ENCODE measurements around the gene ZNF423.

The ZNF423 gene

DNA sequence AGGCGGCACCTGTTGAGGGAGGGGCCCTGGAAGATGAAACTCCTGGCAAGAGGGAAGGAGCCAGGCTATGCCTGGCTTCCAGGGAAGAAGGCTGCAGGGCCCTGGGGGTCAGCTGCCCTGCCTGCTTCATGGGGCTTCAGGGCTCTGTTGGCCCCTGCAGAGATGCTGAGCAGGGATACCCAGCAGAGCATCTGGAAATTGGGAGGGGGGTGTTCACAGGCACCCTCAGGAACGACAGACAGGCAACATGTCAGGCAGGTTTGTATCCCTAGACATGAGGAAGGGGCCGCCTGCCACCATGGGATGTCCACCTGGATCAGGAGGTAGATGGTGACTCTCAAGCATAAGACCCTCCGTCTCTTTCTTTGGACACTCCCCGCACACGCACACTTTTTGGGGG lies 13.8 kb upstream of the ZNF423 start:
- no peak for DNase-seq (ENCODE audit: low read depth in 3 of 3)

DNA sequence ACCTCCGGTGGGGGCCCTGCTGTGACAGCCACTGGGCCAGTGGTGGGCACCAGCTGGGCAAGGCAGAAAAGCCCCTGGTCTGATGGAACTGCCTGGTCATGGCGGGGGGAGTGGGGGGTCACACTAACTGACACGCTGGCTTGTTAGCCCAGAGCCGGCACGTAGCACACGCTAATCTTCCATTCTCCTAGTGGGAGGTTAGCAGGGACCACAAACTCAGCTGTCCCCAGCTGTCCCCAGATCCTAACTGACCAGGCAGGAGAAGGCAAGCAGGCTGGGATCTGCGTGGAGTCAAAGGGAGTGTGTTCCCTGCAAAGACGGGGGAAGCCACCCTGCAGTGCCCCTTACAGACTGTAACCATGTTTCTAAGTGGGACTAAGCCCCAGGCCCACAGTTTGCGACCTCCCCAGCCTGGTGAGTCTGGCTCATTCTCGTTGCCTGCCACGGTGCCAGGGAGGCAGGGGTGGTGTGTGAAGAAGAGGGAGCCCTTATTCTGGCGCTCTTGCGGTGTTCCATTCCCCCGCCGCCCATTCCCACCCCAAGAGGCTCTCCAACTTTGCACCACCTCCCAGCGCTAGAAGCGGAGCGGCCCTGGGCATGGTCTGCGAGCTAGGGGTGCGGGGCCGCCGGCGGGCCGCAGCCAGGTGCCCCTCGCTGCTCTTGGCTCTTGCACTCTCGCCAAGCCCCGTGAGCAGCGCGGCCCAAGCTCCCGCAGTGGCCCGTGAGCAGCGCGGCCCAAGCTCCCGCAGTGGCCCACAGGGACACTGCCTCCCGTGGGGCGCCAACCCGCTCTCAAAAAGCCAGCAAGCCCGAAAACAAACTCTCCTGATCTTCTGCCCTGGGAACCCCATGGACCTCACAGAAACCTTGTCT lies 12.1 kb upstream of the ZNF423 start:
- DNase-seq (ENCODE audit: low read depth in 3 of 3) = no peak

DNA sequence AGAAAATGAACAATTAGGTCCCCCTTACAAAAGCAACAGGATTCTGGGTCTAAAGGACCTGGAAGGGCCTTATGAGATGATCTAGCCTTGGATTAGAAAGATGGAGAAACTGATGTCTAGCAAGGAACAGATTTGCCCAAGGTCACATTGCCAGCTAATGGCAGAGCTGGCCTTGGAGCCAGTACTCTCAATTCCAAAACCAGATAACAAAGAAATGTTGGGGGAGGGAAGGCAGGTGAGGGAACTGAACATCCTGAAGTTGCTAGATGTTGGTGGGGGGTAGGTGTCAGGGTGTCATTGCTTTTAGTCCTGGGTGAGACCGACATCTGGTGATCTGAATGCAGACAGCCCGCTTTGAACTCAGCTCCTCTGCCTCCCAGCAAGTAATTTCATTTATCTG lies 11.3 kb upstream of the ZNF423 start:
- DNase-seq (ENCODE audit: low read depth in 3 of 3) = no peak

DNA sequence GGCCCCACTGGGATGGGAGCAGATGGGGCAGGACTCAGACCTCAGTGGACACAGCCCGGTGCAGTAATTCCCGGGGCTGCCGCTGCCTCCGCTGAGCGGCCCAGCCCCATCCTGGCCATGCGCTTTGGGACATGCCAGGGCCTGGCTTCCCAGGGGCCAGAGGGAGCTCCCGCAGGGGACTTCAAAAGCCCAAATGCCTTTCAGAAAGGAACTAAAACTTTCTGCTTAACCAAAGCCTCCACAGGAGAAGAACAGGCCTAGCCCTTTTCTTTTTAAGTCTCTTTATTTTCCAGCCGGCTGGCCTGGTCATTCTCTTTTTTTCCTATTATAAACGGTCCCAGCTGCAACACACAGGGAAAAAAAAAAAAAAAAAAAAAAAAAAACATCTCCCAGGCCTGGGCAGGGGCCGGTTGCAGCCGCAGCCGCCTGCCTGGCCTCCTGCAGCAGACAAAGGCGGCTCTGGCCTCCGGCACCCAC lies 10.7 kb upstream of the ZNF423 start:
- DNase-seq (ENCODE audit: low read depth in 3 of 3) = no peak

DNA sequence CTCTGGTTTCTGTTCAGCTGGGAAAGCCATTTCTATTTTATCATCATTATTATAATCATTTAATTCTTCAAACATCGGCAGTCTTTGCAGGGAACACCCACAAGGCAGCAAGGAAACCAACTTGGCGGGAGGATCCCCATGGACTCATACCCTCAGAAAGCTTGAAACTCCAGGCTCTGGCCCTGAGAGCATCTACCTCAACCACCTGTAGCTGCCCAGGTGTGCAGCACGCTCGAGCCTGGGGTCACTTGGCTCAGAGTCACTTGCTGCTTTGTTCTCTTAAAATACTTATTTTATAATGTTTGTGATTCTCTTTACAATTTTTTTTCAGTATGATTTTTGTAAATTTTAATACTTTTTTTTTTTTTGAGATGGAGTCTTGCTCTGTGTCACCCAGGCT lies 6.8 kb upstream of the ZNF423 start:
- DNase-seq (ENCODE audit: low read depth in 3 of 3) = no peak

DNA sequence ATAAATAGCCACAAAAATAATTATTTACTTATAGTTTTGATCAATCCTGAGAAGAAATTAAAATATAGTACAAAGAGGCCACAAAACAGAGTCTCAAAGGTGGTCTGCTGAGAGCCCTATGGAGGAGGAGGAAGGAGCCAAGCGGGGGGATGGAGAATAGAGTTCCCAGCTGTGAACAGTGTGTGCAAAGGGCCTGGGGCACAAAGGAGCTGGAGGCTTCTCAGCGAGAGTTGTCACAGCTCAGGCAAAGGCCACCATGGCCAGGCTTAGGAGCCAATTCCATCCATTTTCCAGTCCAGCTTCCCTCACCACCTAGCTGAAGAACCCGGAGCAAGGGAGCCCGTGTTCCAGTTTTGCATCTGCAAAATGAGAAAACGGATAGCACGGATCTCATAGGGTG lies 5.4 kb upstream of the ZNF423 start:
- DNase-seq (ENCODE audit: low read depth in 3 of 3) = no peak

DNA sequence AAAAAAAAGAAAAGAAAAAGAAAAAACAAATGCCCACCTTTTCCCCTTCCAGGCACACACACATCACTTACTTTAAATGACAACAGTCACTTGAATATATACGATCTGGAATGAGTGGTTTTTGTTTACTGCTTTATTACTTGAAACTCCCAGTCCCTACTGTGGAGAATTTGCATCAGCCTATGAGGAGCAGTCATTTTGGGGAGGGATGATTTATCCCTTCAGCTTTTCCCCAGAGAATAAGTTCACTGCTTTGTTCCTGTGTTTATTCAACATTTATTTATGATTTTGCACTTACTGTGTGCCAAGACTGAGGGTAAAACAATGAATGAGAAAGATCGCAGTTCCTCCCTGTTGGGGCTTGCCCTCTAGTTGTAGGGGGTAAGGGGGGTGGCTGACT lies 4.7 kb upstream of the ZNF423 start:
- DNase-seq (ENCODE audit: low read depth in 3 of 3) = no peak

DNA sequence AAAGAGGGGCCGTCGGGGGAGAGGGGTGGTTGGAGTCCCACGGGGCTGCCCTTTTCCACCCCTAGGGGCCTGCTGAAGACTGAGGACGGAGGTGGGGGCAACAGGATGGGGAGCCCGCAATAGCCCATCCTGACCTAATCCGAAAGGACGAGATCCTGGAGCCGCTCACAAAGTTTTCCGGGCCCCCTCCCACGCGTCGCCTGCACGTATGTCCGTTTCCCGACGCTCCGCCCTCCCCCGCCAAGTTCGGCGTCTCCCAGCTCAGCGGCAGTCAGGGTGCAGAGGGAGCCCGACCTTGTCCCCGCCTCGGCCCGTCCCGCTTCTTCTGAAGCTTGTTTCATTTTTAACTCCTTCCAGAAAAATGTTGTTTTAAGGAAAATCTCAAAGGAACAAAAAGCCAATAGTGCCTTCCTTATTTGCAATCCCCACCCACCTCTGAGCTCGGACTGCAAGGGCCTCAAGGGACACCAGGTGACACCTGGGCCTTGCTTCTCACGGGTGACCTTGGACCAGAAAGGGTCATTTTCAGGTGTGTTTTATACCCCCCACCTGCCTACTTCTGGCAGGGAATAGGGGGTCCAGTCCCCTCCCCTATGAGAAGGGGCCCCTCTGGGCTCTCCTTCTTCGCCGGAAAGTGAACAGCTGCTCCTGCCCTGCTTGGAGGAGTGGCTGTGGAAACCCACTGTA lies 3.4 kb upstream of the ZNF423 start:
- no peak for DNase-seq (ENCODE audit: low read depth in 3 of 3)

DNA sequence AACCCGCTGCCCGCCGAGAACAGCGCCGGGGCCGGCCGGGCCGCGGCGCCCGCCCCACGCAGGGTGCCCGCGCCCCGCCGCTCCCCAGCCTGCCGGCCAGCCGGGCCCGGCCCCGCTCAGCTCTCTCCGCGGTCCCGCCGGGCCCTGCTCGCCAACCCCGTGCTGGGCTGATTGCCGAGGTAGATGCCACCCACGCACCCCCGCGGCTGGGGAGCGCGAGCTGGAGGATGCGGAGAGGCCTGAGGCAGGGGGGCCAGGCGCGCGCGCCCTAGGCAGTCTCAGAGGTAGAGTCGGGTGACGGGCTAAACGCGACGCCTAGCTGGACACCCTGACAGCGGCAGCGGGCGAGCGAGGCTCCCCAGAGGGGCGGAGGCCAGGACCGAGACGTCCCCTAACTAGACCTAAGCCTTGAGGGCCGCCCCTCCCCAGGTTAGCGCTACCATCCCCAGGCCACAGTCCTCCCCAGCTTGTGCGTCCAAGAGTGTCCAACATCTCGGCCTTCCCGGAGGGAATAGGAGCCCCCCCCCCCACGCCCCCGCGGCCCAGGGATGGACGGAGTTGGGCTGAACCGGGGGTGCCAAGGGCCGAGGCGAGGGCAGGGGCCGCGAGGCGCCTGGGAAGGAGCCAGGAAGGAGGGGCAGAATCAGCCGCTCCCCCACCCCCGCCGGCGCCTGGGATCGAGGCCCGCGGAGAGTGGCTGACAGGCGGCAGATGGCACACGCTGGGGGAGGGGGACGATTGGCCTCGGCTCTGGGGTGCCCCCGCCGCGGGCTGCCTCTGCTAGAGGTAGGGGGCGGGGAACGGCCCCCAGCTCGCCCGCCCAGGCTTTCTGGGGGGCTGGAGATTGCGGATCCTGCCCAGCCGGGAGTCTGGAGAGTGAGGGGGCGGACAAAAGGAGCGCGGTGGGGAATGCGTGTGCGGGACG lies 2.5 kb upstream of the ZNF423 start:
- peak in 2 of 3 experiments; percentile 15 to 40 for DNase-seq (ENCODE audit: low read depth in 3 of 3)

DNA sequence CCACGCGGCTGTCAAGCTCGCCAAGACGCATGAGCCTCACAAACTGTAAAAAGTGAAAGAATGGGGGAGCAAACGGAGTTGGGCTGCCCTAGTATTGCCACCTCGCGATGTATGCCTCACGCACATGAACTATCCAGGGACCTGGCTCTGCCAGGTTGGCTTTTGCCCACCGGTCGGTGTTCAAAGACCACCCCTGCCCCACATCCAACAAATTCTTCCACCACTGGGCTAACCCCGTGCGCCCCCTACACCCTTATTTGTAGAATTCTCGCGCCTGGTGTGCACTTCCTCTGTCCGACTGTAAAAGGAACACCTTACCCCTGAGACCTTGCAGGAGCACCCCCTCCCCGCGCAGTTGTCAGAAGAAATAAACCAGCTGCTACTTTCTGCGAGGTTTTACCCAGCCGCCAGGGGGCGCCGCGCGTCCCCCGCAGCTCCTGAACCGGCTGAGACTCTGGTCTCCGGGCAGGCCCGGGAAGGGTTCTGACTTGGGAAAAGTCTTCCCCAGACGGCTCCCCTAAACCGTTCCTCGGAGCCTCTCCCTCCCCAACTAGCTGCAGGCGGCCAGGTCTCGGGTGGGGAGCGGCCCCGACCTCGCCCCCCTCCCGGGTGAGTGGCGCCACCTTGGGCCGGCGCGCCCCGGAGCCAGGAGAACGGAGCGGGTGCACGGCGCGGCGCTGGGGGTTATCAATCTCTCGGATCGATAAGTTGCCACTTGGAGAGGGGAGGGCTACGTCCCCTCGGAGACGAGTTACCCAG lies 1.7 kb upstream of the ZNF423 start:
- peak in 1 of 3 experiments; percentile 40 for DNase-seq (ENCODE audit: low read depth in 3 of 3)

DNA sequence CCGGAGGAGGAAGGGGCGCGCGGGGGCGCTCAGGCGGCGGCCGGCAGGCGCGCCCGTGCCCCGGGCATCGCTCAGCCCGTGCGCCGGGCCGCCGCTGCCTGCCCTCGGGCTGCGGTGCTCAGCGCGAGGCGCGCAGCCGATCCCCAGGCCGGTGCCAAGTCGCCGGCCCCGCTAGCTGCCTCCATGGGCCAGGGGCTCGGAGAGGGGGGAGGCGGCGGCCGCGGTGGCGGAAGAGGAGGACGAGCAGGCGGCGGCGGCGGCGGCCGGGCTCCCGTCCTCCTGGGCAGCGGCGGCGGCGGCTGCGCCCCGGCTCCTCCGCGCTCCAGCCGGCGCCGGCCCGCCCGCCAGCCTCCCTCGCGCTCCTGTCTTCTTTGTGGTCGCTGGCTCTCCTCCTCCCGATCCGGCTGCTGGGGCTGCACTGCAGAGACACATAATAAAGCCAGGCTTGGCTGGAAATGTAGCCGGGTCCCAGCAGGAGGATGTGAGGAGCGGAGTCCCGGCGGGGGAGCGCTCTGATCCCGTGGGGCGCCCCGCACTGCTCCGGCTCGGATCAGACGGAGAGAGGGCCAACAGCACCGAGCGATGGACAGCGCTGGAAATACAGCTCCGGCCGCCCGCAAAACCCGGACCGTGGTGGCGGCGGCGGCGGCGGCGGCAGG lies 889 bp upstream of the ZNF423 start:
- peak in 1 of 3 experiments; percentile 24 for DNase-seq (ENCODE audit: low read depth in 3 of 3)

DNA sequence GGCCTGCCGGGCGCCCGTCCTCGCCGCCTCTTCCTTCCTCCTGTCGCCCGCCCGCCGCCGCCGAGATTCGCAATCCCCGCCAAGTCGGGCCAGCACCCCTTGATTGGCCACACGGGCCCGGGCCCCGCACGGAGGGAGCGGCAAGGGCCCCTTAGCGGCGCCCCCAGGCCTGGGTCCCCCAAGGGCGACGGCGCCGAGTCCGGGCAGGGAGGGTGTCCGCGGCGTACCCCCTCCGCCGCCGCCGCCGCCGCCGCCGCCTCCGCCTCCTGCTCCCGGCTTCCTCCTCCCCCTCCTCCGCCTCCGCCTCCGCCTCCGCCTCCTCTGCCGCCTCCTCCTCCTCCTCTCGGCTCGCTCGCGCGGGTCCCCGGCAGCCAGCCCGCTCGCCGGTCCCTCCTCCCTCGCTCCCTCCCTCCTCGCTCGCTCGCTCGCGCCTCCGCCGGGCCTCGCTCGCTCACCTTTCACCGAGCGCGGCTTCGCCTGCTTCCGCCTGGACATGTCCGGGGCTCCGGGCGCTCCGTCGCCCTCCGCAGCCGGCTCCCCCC lies 561 bp downstream of the ZNF423 start:
- peak in 1 of 3 experiments; percentile 35 for DNase-seq (ENCODE audit: low read depth in 3 of 3)

DNA sequence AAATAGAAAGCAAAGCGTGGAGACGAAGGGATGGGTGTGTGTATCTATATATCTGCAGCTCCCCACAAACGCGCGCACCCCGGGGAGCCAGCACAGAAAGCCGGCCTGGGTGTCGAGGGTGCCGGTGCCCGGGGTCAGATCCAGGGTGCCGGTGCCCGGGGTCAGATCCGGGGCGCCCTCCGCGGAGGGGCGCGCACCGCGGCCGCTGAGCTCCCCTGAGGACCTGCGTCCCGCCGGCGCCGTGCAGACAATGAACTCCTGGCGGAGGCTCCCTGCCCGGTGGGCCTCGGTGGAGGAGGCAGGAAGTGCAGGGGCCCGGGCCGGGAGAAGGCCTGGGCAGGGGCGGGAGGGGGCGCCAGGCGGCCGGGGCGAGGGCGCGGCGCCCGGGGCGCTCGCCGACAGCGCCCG lies 1.1 kb downstream of the ZNF423 start:
- no peak for DNase-seq (ENCODE audit: low read depth in 3 of 3)

DNA sequence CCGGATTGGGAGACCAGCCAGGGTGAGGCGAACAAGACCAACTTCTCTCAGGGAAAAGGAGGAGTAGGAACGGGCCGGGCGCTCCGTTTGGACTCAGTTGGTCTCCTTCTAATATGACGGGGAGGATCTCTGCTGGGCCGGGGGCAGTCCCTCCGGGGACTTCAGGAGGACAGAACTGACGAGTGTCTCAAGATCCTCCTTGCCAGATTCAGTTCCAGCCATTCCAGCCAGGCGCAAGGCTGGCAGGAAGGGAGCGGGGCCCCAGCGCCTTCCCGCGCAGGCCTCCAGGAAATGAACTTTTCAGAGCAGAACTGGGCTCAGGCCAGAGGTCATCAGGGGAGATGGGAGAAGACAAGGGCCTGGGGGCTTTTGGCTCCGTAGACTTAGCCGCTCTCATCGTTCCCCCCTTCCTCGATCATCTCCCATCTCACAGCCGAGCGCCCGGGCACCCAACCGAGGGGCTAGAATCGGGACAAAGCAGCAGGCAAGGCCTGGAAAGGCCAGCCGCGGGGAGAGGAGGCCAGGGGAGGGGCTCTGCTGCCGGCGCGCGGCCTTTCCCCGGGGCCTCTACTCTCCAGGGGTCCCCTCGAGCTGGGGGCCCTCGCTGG lies 1.6 kb downstream of the ZNF423 start:
- no peak for DNase-seq (ENCODE audit: low read depth in 3 of 3)

DNA sequence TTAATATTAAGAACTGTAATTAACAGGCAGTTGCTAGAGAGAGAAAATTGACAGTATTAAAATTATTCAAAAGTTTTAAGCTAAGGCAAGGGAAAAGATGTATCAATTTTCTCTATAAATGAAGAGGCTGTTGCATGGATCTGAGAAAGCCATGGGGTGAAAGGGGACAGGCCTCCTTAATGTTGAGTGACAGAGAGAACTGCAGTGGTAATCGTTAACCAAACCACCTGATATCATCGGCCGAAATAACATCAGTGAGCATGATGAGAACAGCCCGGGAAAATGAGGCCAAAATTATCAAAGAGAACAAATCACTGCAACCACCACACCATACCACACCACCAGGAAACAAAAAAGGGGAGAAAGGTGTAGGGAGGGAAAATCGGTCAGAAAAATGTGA lies 3.6 kb downstream of the ZNF423 start:
- DNase-seq (ENCODE audit: low read depth in 3 of 3) = no peak

DNA sequence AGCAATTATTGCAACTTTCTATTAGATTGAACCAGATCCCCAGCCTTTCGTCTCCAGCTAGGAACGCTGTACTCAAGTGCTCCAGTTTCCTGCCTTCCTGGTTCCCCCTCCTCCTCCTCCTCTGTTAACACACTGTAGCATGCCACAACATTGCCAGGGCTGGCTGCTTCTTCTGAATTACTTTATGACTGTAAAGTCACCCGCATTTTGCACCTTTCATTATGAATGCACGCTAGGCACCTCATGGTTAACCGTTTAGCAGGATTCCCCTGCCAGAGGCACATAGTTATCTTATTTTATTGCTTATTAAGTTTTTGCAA lies 4.5 kb downstream of the ZNF423 start:
- no peak for DNase-seq (ENCODE audit: low read depth in 3 of 3)

DNA sequence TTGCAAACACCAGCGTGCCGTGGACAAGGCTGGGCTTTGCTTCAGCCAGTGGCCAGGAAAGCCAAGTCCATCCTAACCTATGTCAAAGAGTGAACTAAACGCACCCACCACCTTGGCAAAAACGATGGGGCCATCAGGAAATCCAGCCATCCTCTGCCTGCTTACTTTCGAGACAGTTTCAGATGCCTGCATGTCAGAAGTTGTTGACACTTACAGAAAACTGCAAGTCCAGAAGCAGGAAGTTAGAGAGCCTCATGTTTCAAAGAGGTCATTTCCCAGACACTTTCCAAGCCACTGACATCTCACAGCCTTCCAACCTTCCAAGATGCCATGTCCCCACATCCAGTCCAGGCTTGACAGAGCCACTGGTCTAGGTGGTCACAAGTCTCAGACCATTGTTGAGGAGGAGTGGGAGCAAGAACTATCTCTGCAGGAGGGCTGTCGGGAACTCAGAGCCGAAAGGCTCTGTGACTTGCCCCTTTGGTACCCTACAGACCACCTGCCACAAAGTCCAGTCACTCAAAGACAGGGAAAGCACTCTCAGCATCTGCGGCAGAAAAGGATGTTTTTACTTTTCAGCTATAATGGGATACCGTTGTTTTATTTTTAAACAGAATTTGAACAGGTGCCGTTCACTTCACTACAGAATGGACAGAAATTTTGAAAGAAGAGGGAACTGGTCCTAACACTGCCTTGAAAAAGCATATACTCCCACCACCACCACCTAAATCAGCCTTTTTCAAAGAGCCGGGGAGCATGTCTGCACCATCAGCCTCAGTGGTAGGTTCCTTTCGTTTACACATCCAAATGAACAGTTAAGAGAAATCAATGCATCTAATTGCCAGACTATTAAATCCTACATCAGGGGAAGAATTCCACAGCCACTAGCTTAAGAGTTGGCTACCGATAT lies 5.1 kb downstream of the ZNF423 start:
- no peak for DNase-seq (ENCODE audit: low read depth in 3 of 3)

DNA sequence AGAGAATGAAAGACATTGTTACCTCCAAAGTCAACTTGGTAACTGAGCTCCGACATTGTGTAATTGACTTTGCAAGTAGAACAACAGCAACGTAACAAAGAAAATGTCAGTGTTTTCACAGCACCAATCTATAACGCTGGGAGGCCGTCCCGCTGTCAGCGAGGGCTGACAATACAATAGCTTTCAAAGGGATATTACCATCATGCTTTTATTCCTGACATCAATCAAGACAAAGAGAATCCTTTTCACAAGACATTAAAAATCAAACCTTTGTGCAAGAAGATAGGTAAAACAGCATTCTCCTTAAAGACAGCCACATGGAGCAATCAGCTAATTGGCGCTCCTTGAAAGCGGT lies 6.2 kb downstream of the ZNF423 start:
- DNase-seq (ENCODE audit: low read depth in 3 of 3) = no peak

DNA sequence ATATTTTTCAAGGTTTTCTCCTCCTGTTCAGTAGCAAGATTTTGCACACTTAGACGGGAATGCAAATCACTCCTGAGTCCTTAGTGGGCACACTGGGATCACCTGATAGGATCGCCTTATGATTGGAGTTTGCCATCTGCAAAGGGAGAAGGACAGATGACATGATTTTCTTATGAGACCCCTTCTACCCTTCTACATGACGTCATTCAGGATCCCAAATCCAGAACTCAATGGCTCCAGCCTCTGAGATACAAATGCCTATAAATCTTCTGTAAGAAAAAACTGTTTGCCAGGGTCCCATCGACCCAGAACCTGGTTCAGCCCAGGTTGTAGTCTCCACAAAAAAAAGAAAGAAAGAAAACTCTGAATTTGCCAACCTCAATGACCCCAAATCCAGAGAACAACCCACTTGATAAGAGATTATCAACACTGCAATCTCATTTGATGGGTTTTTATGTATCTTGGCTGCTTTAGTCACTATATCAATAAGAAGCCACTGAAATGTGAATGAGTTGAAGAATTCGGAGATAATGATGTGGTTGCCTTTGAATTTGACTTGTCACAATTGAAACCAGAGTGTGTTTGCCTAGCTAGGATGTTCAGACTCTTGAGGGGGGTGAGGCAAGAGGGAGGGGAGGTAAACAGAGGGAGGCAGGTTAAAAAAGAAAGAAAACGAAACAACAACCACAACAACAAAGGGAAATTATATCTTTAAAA lies 6.7 kb downstream of the ZNF423 start:
- no peak for DNase-seq (ENCODE audit: low read depth in 3 of 3)
